ENCODE measurements around the gene MYO1D.

Gene MYO1D

DNA sequence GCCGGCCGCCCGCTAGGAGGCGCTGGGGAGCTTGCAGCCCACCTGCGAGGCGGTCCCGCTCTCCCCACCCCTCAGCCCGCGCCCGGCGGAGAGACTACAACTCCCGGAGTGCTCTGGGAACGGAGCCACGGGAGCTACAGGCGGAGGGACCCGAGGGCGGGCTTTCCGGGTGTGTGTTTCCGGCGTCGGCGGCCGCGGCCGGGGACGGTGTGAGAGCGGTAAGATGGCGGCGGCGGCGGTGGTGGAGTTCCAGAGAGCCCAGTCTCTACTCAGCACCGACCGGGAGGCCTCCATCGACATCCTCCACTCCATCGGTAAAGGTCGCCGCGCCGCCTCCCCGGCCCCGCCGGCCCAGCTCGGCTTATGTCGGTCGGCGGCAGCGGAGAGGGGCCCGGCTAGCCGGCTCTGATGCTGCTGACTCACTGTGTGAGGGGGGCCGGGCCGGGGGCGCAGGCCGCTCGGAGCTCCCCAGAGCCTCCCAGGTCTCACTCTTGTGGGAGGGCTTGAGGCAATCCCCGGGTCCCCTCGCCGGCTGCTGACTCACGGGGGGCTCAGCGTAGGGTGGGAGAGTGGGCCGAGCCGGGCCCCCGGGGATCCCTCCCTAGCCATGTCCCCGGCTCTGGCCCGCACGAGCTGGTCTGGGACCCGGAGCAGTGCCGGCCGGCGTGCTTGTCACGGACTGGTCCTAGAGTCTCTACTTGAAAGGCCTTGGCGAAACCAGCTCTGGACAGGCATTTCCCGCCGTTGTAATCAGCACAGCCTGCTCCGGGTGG lies 432.4 kb downstream of the MYO1D start, which contains the start of gene PSMD11:
Gene PSMD11, plus strand, starts transcription at position 210 of the 773 bp plus-strand sequence. Its CDS starts 14 bp downstream, at position 224.
- peak; percentile 97 to 98 for DNase-seq

DNA sequence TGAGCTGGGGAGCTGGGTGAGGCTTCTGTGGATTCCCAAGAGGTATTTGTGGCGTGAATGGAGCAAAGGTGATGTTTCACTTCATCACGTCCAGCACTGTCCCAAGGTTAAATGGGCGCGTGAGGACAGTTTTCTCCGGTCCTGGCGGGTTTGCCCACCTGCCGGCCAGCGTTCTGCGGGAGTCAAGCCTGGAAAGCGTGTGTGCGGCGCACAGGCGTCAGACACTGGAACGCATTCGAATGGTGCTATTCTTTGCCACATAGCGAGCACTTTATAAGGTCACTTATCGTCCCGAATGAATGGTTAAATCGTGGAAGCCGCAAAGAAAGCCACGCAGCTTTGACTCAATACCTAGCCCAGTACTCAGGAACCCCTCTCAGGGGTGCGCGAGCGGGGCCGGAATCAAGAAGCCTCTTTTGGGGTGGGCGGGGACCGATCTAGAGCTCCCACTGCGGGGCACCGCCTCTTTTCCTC lies 433.1 kb downstream of the MYO1D start:
- DNase-seq = no peak
